Adipocyte (in vitro differentiated cells): ENCODE measurements around the gene ANKRD13A.
A peak's percentile ranks its signal among the peaks of the same experiment; 100 is the strongest.
"Not testable (repeated sequence)": the region's sequence is repeated elsewhere in the genome, so short reads cannot be mapped to it uniquely, and the experiment has no call there.

Source experiments
- DNase-seq: peaks from one replicate; pipeline ENCODE4 v3.0.0-alpha.2; 2015; ENCODE audit warnings: low read depth
- H3K27me3 ChIP-seq: replicated peaks from 2 replicates; pipeline ENCODE4 v1.7.0; 2013; ENCODE audit warnings: mild to moderate bottlenecking, low read length, moderate library complexity; ENCODE audit not compliant: control insufficient read depth, insufficient read depth
- H3K36me3 ChIP-seq: 2 replicates; pipeline ENCODE4 v1.7.0; 2013; ENCODE audit warnings: low read length, mild to moderate bottlenecking, moderate library complexity; ENCODE audit not compliant: control insufficient read depth, insufficient read depth, severe bottlenecking
- H3K4me1 ChIP-seq: 2 replicates; pipeline ENCODE4 v1.7.0; 2013; ENCODE audit warnings: mild to moderate bottlenecking, low read length, moderate library complexity; ENCODE audit not compliant: control insufficient read depth, insufficient read depth
- H3K4me3 ChIP-seq: 2 replicates; pipeline ENCODE4 v1.7.0; 2013; ENCODE audit warnings: mild to moderate bottlenecking, low read length, moderate library complexity
- H3K9ac ChIP-seq: 2 replicates; pipeline ENCODE4 v1.7.0; 2013; ENCODE audit warnings: mild to moderate bottlenecking, low read length, moderate library complexity
- H3K9me3 ChIP-seq: 2 replicates; pipeline ENCODE4 v1.7.0; 2013; ENCODE audit warnings: mild to moderate bottlenecking, low read length, moderate library complexity; ENCODE audit not compliant: control insufficient read depth

The ANKRD13A gene

GRCh38 chr12:110055375-110056352 is 56.4 kb downstream of the ANKRD13A start:
- H3K9me3 ChIP-seq, H3K9ac ChIP-seq, H3K36me3 ChIP-seq, H3K27me3 ChIP-seq, H3K4me3 ChIP-seq, H3K4me1 ChIP-seq: not testable (repeated sequence)
- peak; percentile 53 for DNase-seq

GRCh38 chr12:110056643-110057042 is 57.4 kb downstream of the ANKRD13A start:
- H3K27me3 ChIP-seq, H3K9ac ChIP-seq, H3K4me3 ChIP-seq, H3K36me3 ChIP-seq, H3K9me3 ChIP-seq, DNase-seq, H3K4me1 ChIP-seq: not testable (repeated sequence)

- Histone ChIP-seq H3K9ac (no peak overlapping the region), H3K36me3 (no peaks in the 10 kb centered on the region), H3K4me1 (peaks cover 6% of the 10 kb centered on the region), H3K9me3 (no peaks in the 10 kb centered on the region), H3K27me3 (no peaks in the 10 kb centered on the region), H3K4me3 (no peak overlapping the region)
- DNase-seq, result no peak
Observed at GRCh38 chr12:110058875-110059615, 59.8 kb downstream of the ANKRD13A start.

GRCh38 chr12:110059651-110060000 is 60.4 kb downstream of the ANKRD13A start:
- H3K27me3 ChIP-seq, result no peaks in the 10 kb centered on the region
- H3K36me3 ChIP-seq, result no peaks in the 10 kb centered on the region
- H3K4me1 ChIP-seq, result peaks cover 6% of the 10 kb centered on the region
- no peak overlapping the region for H3K4me3 ChIP-seq
- no peak for DNase-seq
- no peak overlapping the region for H3K9ac ChIP-seq
- no peaks in the 10 kb centered on the region for H3K9me3 ChIP-seq

- Histone ChIP-seq H3K9me3 (no peaks in the 10 kb centered on the region), H3K4me3 (no peak overlapping the region), H3K27me3 (no peaks in the 10 kb centered on the region), H3K36me3 (no peaks in the 10 kb centered on the region), H3K9ac (no peak overlapping the region), H3K4me1 (peaks cover 6% of the 10 kb centered on the region)
- no peak for DNase-seq
Observed at GRCh38 chr12:110062241-110062640, 63.0 kb downstream of the ANKRD13A start.

GRCh38 chr12:110065540-110065939 is 66.3 kb downstream of the ANKRD13A start:
- no peak for DNase-seq
- H3K27me3 ChIP-seq, result no peaks in the 10 kb centered on the region
- no peak overlapping the region for H3K9ac ChIP-seq
- H3K9me3 ChIP-seq, result no peaks in the 10 kb centered on the region
- no peaks in the 10 kb centered on the region for H3K4me1 ChIP-seq
- no peak overlapping the region for H3K4me3 ChIP-seq
- no peaks in the 10 kb centered on the region for H3K36me3 ChIP-seq

- no peaks in the 10 kb centered on the region for H3K27me3 ChIP-seq
- no peaks in the 10 kb centered on the region for H3K36me3 ChIP-seq
- no peak overlapping the region for H3K4me3 ChIP-seq
- DNase-seq, result no peak
- no peak overlapping the region for H3K9ac ChIP-seq
- no peaks in the 10 kb centered on the region for H3K9me3 ChIP-seq
- H3K4me1 ChIP-seq, result no peaks in the 10 kb centered on the region
Observed at GRCh38 chr12:110067531-110067930, 68.3 kb downstream of the ANKRD13A start.

- not testable (repeated sequence) for DNase-seq, H3K9ac ChIP-seq, H3K9me3 ChIP-seq, H3K36me3 ChIP-seq, H3K4me3 ChIP-seq, H3K4me1 ChIP-seq, H3K27me3 ChIP-seq
Observed at GRCh38 chr12:110068115-110068514, 68.9 kb downstream of the ANKRD13A start.

- Histone ChIP-seq H3K4me3 (no peak overlapping the region), H3K4me1 (peaks cover 3% of the 10 kb centered on the region), H3K9me3 (no peaks in the 10 kb centered on the region), H3K27me3 (no peaks in the 10 kb centered on the region), H3K36me3 (no peaks in the 10 kb centered on the region), H3K9ac (no peak overlapping the region)
- DNase-seq, result no peak
Observed at GRCh38 chr12:110068654-110069053, 69.4 kb downstream of the ANKRD13A start.

- H3K9ac ChIP-seq, result no peak overlapping the region
- peaks cover 3% of the 10 kb centered on the region for H3K4me1 ChIP-seq
- no peaks in the 10 kb centered on the region for H3K9me3 ChIP-seq
- no peak overlapping the region for H3K4me3 ChIP-seq
- no peaks in the 10 kb centered on the region for H3K36me3 ChIP-seq
- no peaks in the 10 kb centered on the region for H3K27me3 ChIP-seq
- no peak for DNase-seq
Observed at GRCh38 chr12:110071504-110071903, 72.3 kb downstream of the ANKRD13A start.

- peaks cover 3% of the 10 kb centered on the region for H3K4me1 ChIP-seq
Observed at GRCh38 chr12:110071967-110072366, 72.7 kb downstream of the ANKRD13A start.

More at GRCh38 chr12:110071967-110072366, 72.7 kb downstream of the ANKRD13A start:
- Histone ChIP-seq H3K4me3 (no peak overlapping the region), H3K9me3 (no peaks in the 10 kb centered on the region), H3K9ac (no peak overlapping the region), H3K36me3 (no peaks in the 10 kb centered on the region), H3K27me3 (no peaks in the 10 kb centered on the region)
- DNase-seq, result no peak
